Neural progenitor cell (in vitro differentiated cells): Measurements from ENCODE around the gene EHBP1. TPM values are rescaled to one million over a fixed set of nuclear protein-coding genes. Genes with fewer than 3 reads are reported as not detected.
A peak's percentile ranks its signal among the peaks of the same experiment; 100 is the strongest.

Experiments used
- DNase-seq: peaks from one replicate; pipeline ENCODE4 v3.0.0-alpha.2; 2016; ENCODE audit warnings: low spot score
- H2AFZ ChIP-seq: fragments of 200-600 bp; sonication (generic); replicated peaks from 2 replicates; pipeline ENCODE4 v1.6.1; 2016; ENCODE audit warnings: antibody characterized with exemption
- H3F3A ChIP-seq: fragments of 200-600 bp; sonication (generic); 2 replicates; pipeline ENCODE4 v1.6.1; 2016; ENCODE audit warnings: antibody characterized with exemption, low read depth
- H3K27ac ChIP-seq: fragments of 200-600 bp; sonication (generic); 2 replicates; pipeline ENCODE4 v1.5.1; 2016; ENCODE audit warnings: mild to moderate bottlenecking
- H3K27me3 ChIP-seq: fragments of 200-600 bp; sonication (generic); 2 replicates; pipeline ENCODE4 v1.6.1; 2016; ENCODE audit warnings: mild to moderate bottlenecking, moderate library complexity
- H3K36me3 ChIP-seq: fragments of 200-600 bp; sonication (generic); 2 replicates; pipeline ENCODE4 v1.5.1; 2016
- H3K4me1 ChIP-seq: fragments of 200-600 bp; sonication (generic); 2 replicates; pipeline ENCODE4 v1.6.1; 2016; ENCODE audit warnings: mixed run types
- H3K4me2 ChIP-seq: fragments of 200-600 bp; sonication (generic); 2 replicates; pipeline ENCODE4 v1.6.1; 2016
- H3K4me3 ChIP-seq: fragments of 200-600 bp; sonication (generic); 2 replicates; pipeline ENCODE4 v1.5.1; 2016
- H3K79me2 ChIP-seq: fragments of 200-600 bp; sonication (generic); 2 replicates; pipeline ENCODE4 v1.6.1; 2016; ENCODE audit warnings: low read depth
- H3K9ac ChIP-seq: fragments of 200-600 bp; sonication (generic); 2 replicates; pipeline ENCODE4 v1.6.1; 2016
- H3K9me3 ChIP-seq: fragments of 200-600 bp; sonication (generic); 2 replicates; pipeline ENCODE4 v1.5.1; 2016; ENCODE audit warnings: low read depth
- H4K20me1 ChIP-seq: fragments of 200-600 bp; sonication (generic); 2 replicates; pipeline ENCODE4 v1.6.1; 2016; ENCODE audit warnings: low read depth
- H3K27ac Mint-ChIP-seq: 3 replicates; pipeline ENCODE4 v1.8.0; 2021; ENCODE audit warnings: mixed read lengths
- H3K27me3 Mint-ChIP-seq: 2 replicates; pipeline ENCODE4 v1.8.0; 2022; ENCODE audit warnings: low read depth, mild to moderate bottlenecking, inconsistent platforms, moderate library complexity, mixed read lengths; ENCODE audit not compliant: insufficient read depth
- H3K36me3 Mint-ChIP-seq: 3 replicates; pipeline ENCODE4 v1.8.0; 2021; ENCODE audit warnings: mixed read lengths
- H3K4me1 Mint-ChIP-seq: 3 replicates; pipeline ENCODE4 v1.8.0; 2021; ENCODE audit warnings: mixed read lengths
- H3K4me3 Mint-ChIP-seq: 3 replicates; pipeline ENCODE4 v1.8.0; 2021; ENCODE audit warnings: mild to moderate bottlenecking, moderate library complexity, mixed read lengths
- H3K9me3 Mint-ChIP-seq: 3 replicates; pipeline ENCODE4 v1.8.0; 2020; ENCODE audit warnings: mixed read lengths
- EZH2 ChIP-seq: fragments of 200-600 bp; sonication (generic); IDR thresholded peaks from 2 replicates; pipeline ENCODE4 v1.6.1; 2017; ENCODE audit warnings: antibody characterized with exemption, mild to moderate bottlenecking, moderate library complexity
- EZH2phosphoT487 ChIP-seq: fragments of 200-600 bp; sonication (generic); IDR thresholded peaks from 2 replicates; pipeline ENCODE4 v1.6.1; 2017; ENCODE audit warnings: antibody characterized with exemption
- total RNA-seq: library from RNA; depleted of rRNA; stranded (reverse); fragments of >200 nt; gene quantifications from 2 replicates; pipeline ENCODE4 v1.2.3, GENCODE V29; 2015; ENCODE audit warnings: low replicate concordance
- TF ChIP-seq, protein P1 (sequence below): fragments of 200-600 bp; sonication (generic); IDR thresholded peaks from 2 replicates; pipeline ENCODE4 v1.5.1; 2017; ENCODE audit warnings: antibody characterized with exemption, mild to moderate bottlenecking

Gene EHBP1
- total RNA-seq, 1 donor from 2014 or later: 65.8 TPM

DNA sequence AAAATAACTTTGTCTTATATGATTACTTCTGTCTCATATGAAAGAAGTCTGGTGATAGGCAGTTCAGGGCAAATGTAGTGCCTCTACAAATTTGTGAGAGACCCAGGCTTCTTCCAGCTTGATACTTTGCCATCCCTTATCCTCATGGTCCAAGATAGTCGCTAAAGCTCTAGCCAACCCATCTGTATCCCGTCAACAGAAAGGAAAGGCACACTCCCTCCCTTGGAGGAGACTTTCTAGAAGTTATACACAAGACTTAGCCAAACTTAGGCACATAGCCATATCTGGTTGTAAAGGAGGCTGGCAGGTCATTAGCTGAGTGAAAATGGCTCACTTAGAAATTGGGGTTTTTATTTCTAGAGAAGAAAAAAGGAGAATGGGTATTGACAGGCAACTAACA, 14.3 kb upstream of the EHBP1 start:
- no peaks in the 10 kb centered on the region for H3K4me1 ChIP-seq
- H4K20me1 ChIP-seq: no peaks in the 10 kb centered on the region
- Mint-ChIP-seq H3K27me3 (no peaks in the 10 kb centered on the region), H3K4me3 (no peak overlapping the region), H3K36me3 (no peaks in the 10 kb centered on the region), H3K27ac (no peak overlapping the region), H3K4me1 (peaks cover 2% of the 10 kb centered on the region), H3K9me3 (no peaks in the 10 kb centered on the region)
- no peaks in the 10 kb centered on the region for H3K36me3 ChIP-seq
- TF ChIP-seq EZH2: no peak
- no peak for TF ChIP-seq EZH2phosphoT487
- TF ChIP-seq, protein P1, sequence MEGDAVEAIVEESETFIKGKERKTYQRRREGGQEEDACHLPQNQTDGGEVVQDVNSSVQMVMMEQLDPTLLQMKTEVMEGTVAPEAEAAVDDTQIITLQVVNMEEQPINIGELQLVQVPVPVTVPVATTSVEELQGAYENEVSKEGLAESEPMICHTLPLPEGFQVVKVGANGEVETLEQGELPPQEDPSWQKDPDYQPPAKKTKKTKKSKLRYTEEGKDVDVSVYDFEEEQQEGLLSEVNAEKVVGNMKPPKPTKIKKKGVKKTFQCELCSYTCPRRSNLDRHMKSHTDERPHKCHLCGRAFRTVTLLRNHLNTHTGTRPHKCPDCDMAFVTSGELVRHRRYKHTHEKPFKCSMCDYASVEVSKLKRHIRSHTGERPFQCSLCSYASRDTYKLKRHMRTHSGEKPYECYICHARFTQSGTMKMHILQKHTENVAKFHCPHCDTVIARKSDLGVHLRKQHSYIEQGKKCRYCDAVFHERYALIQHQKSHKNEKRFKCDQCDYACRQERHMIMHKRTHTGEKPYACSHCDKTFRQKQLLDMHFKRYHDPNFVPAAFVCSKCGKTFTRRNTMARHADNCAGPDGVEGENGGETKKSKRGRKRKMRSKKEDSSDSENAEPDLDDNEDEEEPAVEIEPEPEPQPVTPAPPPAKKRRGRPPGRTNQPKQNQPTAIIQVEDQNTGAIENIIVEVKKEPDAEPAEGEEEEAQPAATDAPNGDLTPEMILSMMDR: no peak
- no peak for DNase-seq
- H3K9ac ChIP-seq: no peak overlapping the region
- H3K9me3 ChIP-seq: no peaks in the 10 kb centered on the region
- no peak overlapping the region for H3K4me2 ChIP-seq
- no peaks in the 10 kb centered on the region for H3K79me2 ChIP-seq
- no peak overlapping the region for H3K27ac ChIP-seq
- H3K4me3 ChIP-seq: no peak overlapping the region
- H2AFZ ChIP-seq: no peak overlapping the region
- H3F3A ChIP-seq: no peaks in the 10 kb centered on the region
- H3K27me3 ChIP-seq: no peaks in the 10 kb centered on the region

DNA sequence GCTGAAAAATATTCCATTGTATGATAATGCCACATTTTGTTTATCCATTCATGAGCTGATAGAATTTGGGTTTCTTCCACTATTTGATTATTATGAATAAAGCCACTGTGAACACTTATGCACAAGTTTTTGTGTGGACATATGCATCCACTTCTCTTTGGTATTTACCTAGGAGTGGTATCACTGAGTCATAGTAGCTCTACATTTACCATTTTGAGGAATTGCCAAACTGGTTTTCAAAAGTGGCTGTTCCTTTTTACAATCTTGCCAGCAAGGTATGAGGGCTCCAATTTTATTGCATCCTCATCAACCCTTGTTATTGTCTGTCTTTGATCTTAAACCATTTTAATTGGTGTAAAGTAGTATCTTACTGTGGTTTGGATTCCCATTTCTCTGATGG, 13.3 kb upstream of the EHBP1 start:
- no peak overlapping the region for H3K27ac ChIP-seq
- Mint-ChIP-seq H3K4me1 (no peaks in the 10 kb centered on the region), H3K27me3 (no peaks in the 10 kb centered on the region), H3K9me3 (no peaks in the 10 kb centered on the region), H3K36me3 (no peaks in the 10 kb centered on the region), H3K27ac (no peak overlapping the region), H3K4me3 (no peak overlapping the region)
- H3K36me3 ChIP-seq: no peaks in the 10 kb centered on the region
- DNase-seq: no peak
- TF ChIP-seq, protein P1: no peak
- TF ChIP-seq EZH2phosphoT487 (no peak), EZH2 (no peak)
- peaks cover 3% of the 10 kb centered on the region for H3K4me1 ChIP-seq
- H3K9me3 ChIP-seq: no peaks in the 10 kb centered on the region
- no peaks in the 10 kb centered on the region for H3F3A ChIP-seq
- no peak overlapping the region for H3K4me2 ChIP-seq
- H3K9ac ChIP-seq: no peak overlapping the region
- no peak overlapping the region for H2AFZ ChIP-seq
- no peak overlapping the region for H3K4me3 ChIP-seq
- no peaks in the 10 kb centered on the region for H4K20me1 ChIP-seq
- H3K79me2 ChIP-seq: no peaks in the 10 kb centered on the region
- H3K27me3 ChIP-seq: no peaks in the 10 kb centered on the region

DNA sequence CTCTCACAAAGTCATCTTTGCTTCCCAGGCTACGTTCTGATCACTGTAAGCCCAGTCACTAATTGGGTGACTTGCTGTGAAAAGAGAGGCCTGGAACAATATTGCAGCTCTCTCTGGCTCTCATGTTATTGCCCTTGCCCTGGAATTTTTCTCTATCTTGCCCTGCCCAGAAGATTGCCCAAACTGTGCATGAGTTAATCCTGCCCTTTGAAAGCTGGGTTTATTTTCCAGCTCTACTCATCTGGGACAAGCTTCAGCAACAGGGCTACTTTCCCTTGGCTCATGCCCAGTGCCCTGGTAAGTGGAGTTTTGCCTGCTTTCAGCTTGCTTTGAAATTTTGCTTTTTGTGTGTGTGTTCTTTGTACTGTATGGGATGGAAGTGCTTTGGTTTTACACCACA, 6.9 kb upstream of the EHBP1 start:
- Histone ChIP-seq H3F3A (no peaks in the 10 kb centered on the region), H3K9ac (no peak overlapping the region), H3K9me3 (no peaks in the 10 kb centered on the region), H4K20me1 (no peaks in the 10 kb centered on the region), H3K4me3 (no peak overlapping the region), H3K4me1 (peaks cover 7% of the 10 kb centered on the region), H3K27ac (no peak overlapping the region), H3K36me3 (no peaks in the 10 kb centered on the region), H2AFZ (peak overlapping the region; percentile 46), H3K27me3 (no peaks in the 10 kb centered on the region), H3K4me2 (no peak overlapping the region), H3K79me2 (no peaks in the 10 kb centered on the region)
- Mint-ChIP-seq H3K36me3 (no peaks in the 10 kb centered on the region), H3K4me1 (no peaks in the 10 kb centered on the region), H3K27me3 (no peaks in the 10 kb centered on the region), H3K4me3 (no peak overlapping the region), H3K9me3 (no peaks in the 10 kb centered on the region), H3K27ac (peak overlapping the region; percentile 4)
- TF ChIP-seq, protein P1: no peak
- TF ChIP-seq EZH2 (no peak), EZH2phosphoT487 (no peak)
- DNase-seq: no peak
